Measurements from ENCODE around the gene ZSWIM4.

- TF ChIP-seq CTCF (IDR thresholded peaks at IDR 0.05; ENCODE audit: poor library complexity, severe bottlenecking) = no peak
- no peak for TF ChIP-seq POLR2AphosphoS5 (IDR thresholded peaks at IDR 0.05)
- TF ChIP-seq EZH2 (IDR thresholded peaks at IDR 0.05; ENCODE audit: borderline replicate concordance, insufficient read depth, low read length, poor library complexity, severe bottlenecking) = no peak
These were observed 48.2 kb upstream of the ZSWIM4 start for GRCh38 chr19:13747098-13747453.

All from neural cell (in vitro differentiated cells).